ENCODE measurements around the gene IMPDH1.
A peak's percentile ranks its signal among the peaks of the same experiment; 100 is the strongest.

Gene IMPDH1

GRCh38 chr7:128434413-128435326, 24.9 kb upstream of the IMPDH1 start:
- DNase-seq = no peak

- no peak for DNase-seq
These were observed 22.0 kb upstream of the IMPDH1 start for GRCh38 chr7:128431754-128432153.

- DNase-seq = no peak
These were observed 21.4 kb upstream of the IMPDH1 start for GRCh38 chr7:128431221-128431620.

GRCh38 chr7:128430207-128430606, 20.4 kb upstream of the IMPDH1 start:
- no peak for DNase-seq

GRCh38 chr7:128427289-128427891, 17.6 kb upstream of the IMPDH1 start:
- no peak for DNase-seq

GRCh38 chr7:128425850-128426249, 16.1 kb upstream of the IMPDH1 start:
- peak; percentile 74 for DNase-seq

GRCh38 chr7:128424686-128425275, 15.0 kb upstream of the IMPDH1 start:
- DNase-seq = no peak

- no peak for DNase-seq
These were observed 13.1 kb upstream of the IMPDH1 start for GRCh38 chr7:128422842-128423241.

GRCh38 chr7:128422037-128422436, 12.3 kb upstream of the IMPDH1 start:
- DNase-seq = no peak

- no peak for DNase-seq
These were observed 11.6 kb upstream of the IMPDH1 start for GRCh38 chr7:128421384-128421783.

GRCh38 chr7:128420773-128421172, 11.0 kb upstream of the IMPDH1 start:
- no peak for DNase-seq

- no peak for DNase-seq
These were observed 9.5 kb upstream of the IMPDH1 start for GRCh38 chr7:128419257-128419656.

- DNase-seq = no peak
These were observed 7.3 kb upstream of the IMPDH1 start for GRCh38 chr7:128417071-128417470.

- DNase-seq = no peak
These were observed 5.5 kb upstream of the IMPDH1 start for GRCh38 chr7:128415217-128415785.

- DNase-seq = no peak
These were observed 620 bp upstream of the IMPDH1 start for GRCh38 chr7:128410451-128410753.

- DNase-seq = no peak
These were observed 830 bp downstream of the IMPDH1 start for GRCh38 chr7:128408709-128409595.

GRCh38 chr7:128407751-128408708, 1.8 kb downstream of the IMPDH1 start:
- no peak for DNase-seq

- DNase-seq = no peak
These were observed 2.6 kb downstream of the IMPDH1 start for GRCh38 chr7:128407233-128407589.

GRCh38 chr7:128406314-128407232, 3.2 kb downstream of the IMPDH1 start:
- DNase-seq = no peak
